Suprapubic skin (tissue), 4 donors: ENCODE data around the gene MORF4L2. TPM values are rescaled to one million over a fixed set of nuclear protein-coding genes. Genes with fewer than 3 reads are reported as not detected.

Experiments used
- DNase-seq, 2 donors: peaks; one replicate each; pipeline ENCODE4 v3.0.0-alpha.2; 2019; ENCODE audit warnings: low spot score in 2 of 2
- H3K27ac ChIP-seq: fragments of 200-600 bp; sonication (generic); one replicate; pipeline ENCODE4 v1.5.1; 2019
- H3K27me3 ChIP-seq: fragments of 200-600 bp; sonication (generic); one replicate; pipeline ENCODE4 v1.5.1; 2019
- H3K36me3 ChIP-seq: fragments of 200-600 bp; sonication (generic); one replicate; pipeline ENCODE4 v1.5.1; 2019
- H3K4me1 ChIP-seq: fragments of 200-600 bp; sonication (generic); one replicate; pipeline ENCODE4 v1.5.1; 2019
- H3K4me3 ChIP-seq: fragments of 200-600 bp; sonication (generic); one replicate; pipeline ENCODE4 v1.5.1; 2019; ENCODE audit warnings: mild to moderate bottlenecking
- H3K9me3 ChIP-seq: fragments of 200-600 bp; sonication (generic); one replicate; pipeline ENCODE4 v1.5.1; 2019
- CTCF ChIP-seq, 2 donors: fragments of 200-600 bp in 1 of 2; fragments of 450-650 bp in 1 of 2; sonication (generic) in 1 of 2; IDR thresholded peaks; one replicate each; pipeline ENCODE4 v1.5.1; 2016 to 2019; ENCODE audit warnings: antibody characterized with exemption in 2 of 2, mild to moderate bottlenecking in 1 of 2, moderate library complexity in 1 of 2
- EP300 ChIP-seq: sonication (generic); formaldehyde crosslinking; IDR thresholded peaks from one replicate; pipeline ENCODE4 v1.6.1; 2017; ENCODE audit warnings: antibody characterized with exemption
- POLR2A ChIP-seq, 2 donors: fragments of 450-650 bp; IDR thresholded peaks; one replicate each; pipeline ENCODE4 v1.6.1; 2017; ENCODE audit warnings: antibody characterized with exemption in 2 of 2, mild to moderate bottlenecking in 2 of 2, moderate library complexity in 2 of 2
- POLR2AphosphoS5 ChIP-seq, 3 donors: sonication (generic); formaldehyde crosslinking; IDR thresholded peaks; one replicate each; pipeline ENCODE4 v1.6.1; 2017; ENCODE audit warnings: antibody characterized with exemption in 3 of 3
- WGBS: methylation state at CpG from one replicate; pipeline ENCODE4 v1.1.5; 2018; 5-methylcytosine and 5-hydroxymethylcytosine counted together
- total RNA-seq, 4 donors: library from RNA; depleted of rRNA; stranded (reverse); fragments of >200 nt; gene quantifications; one replicate each; pipeline ENCODE4 v1.1.0, GENCODE V29; 2016

Gene MORF4L2
- total RNA-seq, 4 donors from 2014 or later: 167 to 288 (median 246) TPM

- Histone ChIP-seq H3K27ac (peak overlapping the region; percentile 92), H3K4me1 (peaks cover 8% of the 10 kb centered on the region), H3K9me3 (no peaks in the 10 kb centered on the region), H3K4me3 (peak overlapping the region; percentile 60), H3K36me3 (peaks cover 13% of the 10 kb centered on the region), H3K27me3 (no peaks in the 10 kb centered on the region)
- TF ChIP-seq POLR2AphosphoS5 (IDR thresholded peaks at IDR 0.05): no peak
- TF ChIP-seq EP300: no peak
- 38% methylated on average over 5 of the region's 5 CpGs for WGBS
- no peak for DNase-seq
Observed at GRCh38 chrX:103685396-103685795, 1.1 kb downstream of the MORF4L2 start.

- Histone ChIP-seq H3K4me3 (no peak overlapping the region), H3K27ac (no peak overlapping the region), H3K27me3 (no peaks in the 10 kb centered on the region), H3K36me3 (peaks cover 36% of the 10 kb centered on the region), H3K4me1 (peaks cover 8% of the 10 kb centered on the region), H3K9me3 (no peaks in the 10 kb centered on the region)
- WGBS: 67% methylated on average over 2 of the region's 2 CpGs
- TF ChIP-seq POLR2A (IDR thresholded peaks at IDR 0.05) (no peak), CTCF (IDR thresholded peaks at IDR 0.05) (no peak), EP300 (no peak), POLR2AphosphoS5 (IDR thresholded peaks at IDR 0.05) (no peak)
- no peak for DNase-seq
Observed at GRCh38 chrX:103681443-103681842, 5.1 kb downstream of the MORF4L2 start.

- H3K9me3 ChIP-seq: no peaks in the 10 kb centered on the region
- H3K4me3 ChIP-seq: no peak overlapping the region
- H3K27ac ChIP-seq: no peak overlapping the region
- TF ChIP-seq POLR2A (IDR thresholded peaks at IDR 0.05) (no peak), POLR2AphosphoS5 (IDR thresholded peaks at IDR 0.05) (no peak), CTCF (IDR thresholded peaks at IDR 0.05) (no peak), EP300 (no peak)
- DNase-seq: no peak
- 78% methylated on average over 5 of the region's 5 CpGs for WGBS
- peaks cover 34% of the 10 kb centered on the region for H3K36me3 ChIP-seq
- no peaks in the 10 kb centered on the region for H3K4me1 ChIP-seq
- no peaks in the 10 kb centered on the region for H3K27me3 ChIP-seq
Observed at GRCh38 chrX:103678199-103678993, 8.1 kb downstream of the MORF4L2 start.

GRCh38 chrX:103674531-103675454, 11.7 kb downstream of the MORF4L2 start:
- H3K4me1 ChIP-seq: no peaks in the 10 kb centered on the region
- 74% methylated on average over 8 of the region's 8 CpGs for WGBS
- H3K27ac ChIP-seq: no peak overlapping the region
- no peaks in the 10 kb centered on the region for H3K27me3 ChIP-seq
- H3K4me3 ChIP-seq: no peak overlapping the region
- no peaks in the 10 kb centered on the region for H3K9me3 ChIP-seq
- DNase-seq: no peak
- H3K36me3 ChIP-seq: peaks cover 19% of the 10 kb centered on the region
- TF ChIP-seq CTCF (IDR thresholded peaks at IDR 0.05): no peak
- no peak for TF ChIP-seq POLR2A (IDR thresholded peaks at IDR 0.05)
- no peak for TF ChIP-seq POLR2AphosphoS5 (IDR thresholded peaks at IDR 0.05)
- TF ChIP-seq EP300: no peak

GRCh38 chrX:103669745-103670144, 16.8 kb downstream of the MORF4L2 start:
- WGBS: 71% methylated on average over 1 of the region's 1 CpG

More at GRCh38 chrX:103669745-103670144, 16.8 kb downstream of the MORF4L2 start:
- no peaks in the 10 kb centered on the region for H3K36me3 ChIP-seq
- H3K27ac ChIP-seq: no peak overlapping the region
- TF ChIP-seq EP300: no peak
- no peak for TF ChIP-seq POLR2AphosphoS5 (IDR thresholded peaks at IDR 0.05)
- TF ChIP-seq POLR2A (IDR thresholded peaks at IDR 0.05): no peak
- TF ChIP-seq CTCF (IDR thresholded peaks at IDR 0.05): no peak
- H3K9me3 ChIP-seq: no peaks in the 10 kb centered on the region
- no peaks in the 10 kb centered on the region for H3K27me3 ChIP-seq
- no peak overlapping the region for H3K4me3 ChIP-seq
- H3K4me1 ChIP-seq: no peaks in the 10 kb centered on the region
- DNase-seq: no peak
